Prostate gland (tissue), 2 donors: ENCODE results near the gene WWOX. TPM values are rescaled to one million over a fixed set of nuclear protein-coding genes. Genes with fewer than 3 reads are reported as not detected.
A peak's percentile ranks its signal among the peaks of the same experiment; 100 is the strongest.

Experiments used
- DNase-seq: peaks from one replicate; pipeline ENCODE4 v3.0.0-alpha.2; 2019; ENCODE audit warnings: low spot score
- H3K27ac ChIP-seq, 2 donors: fragments of 200-600 bp; sonication (generic); 2 replicates each; pipeline ENCODE4 v1.5.1; 2017 to 2019
- H3K27me3 ChIP-seq: fragments of 200-600 bp; sonication (generic); replicated peaks from 2 replicates; pipeline ENCODE4 v1.5.1; 2019; ENCODE audit not compliant: insufficient read depth
- H3K36me3 ChIP-seq, 2 donors: fragments of 200-600 bp; sonication (generic); 1 replicate in 1 of 2; 2 replicates in 1 of 2; pipeline versions ENCODE4 v1.5.1 to v1.8.1; 2017 to 2019
- H3K4me1 ChIP-seq: fragments of 200-600 bp; sonication (generic); replicated peaks from 2 replicates; pipeline ENCODE4 v1.5.1; 2019
- H3K4me3 ChIP-seq, 2 donors: fragments of 200-600 bp; sonication (generic); 2 replicates each; pipeline ENCODE4 v1.5.1; 2017 to 2019
- H3K9me3 ChIP-seq: fragments of 200-600 bp; sonication (generic); 2 replicates; pipeline ENCODE4 v1.5.1; 2017
- POLR2A ChIP-seq: fragments of 450-650 bp; IDR thresholded peaks from one replicate; pipeline ENCODE4 v1.6.1; 2016; ENCODE audit warnings: antibody characterized with exemption, mild to moderate bottlenecking
- POLR2AphosphoS5 ChIP-seq: sonication (generic); formaldehyde crosslinking; IDR thresholded peaks from one replicate; pipeline ENCODE4 v1.6.1; 2017; ENCODE audit warnings: antibody characterized with exemption
- WGBS: methylation state at CpG from one replicate; pipeline ENCODE4 v1.1.5; 2018; 5-methylcytosine and 5-hydroxymethylcytosine counted together
- intact Hi-C: fragments of 100-400 bp; cut with DNase I; formaldehyde crosslinking; loops from one replicate; pipeline ENCODE4 v1.14.2; 2022
- total RNA-seq, 2 donors: library from RNA; depleted of rRNA; stranded (reverse); fragments of >200 nt; gene quantifications; one replicate each; pipeline ENCODE4 v1.1.0, GENCODE V29; 2016
- TF ChIP-seq, protein P1 (sequence below), 4 experiments: fragments of 200-600 bp in 2 of 4; fragments of 450-650 bp in 2 of 4; sonication (generic) in 2 of 4; IDR thresholded peaks; 1 replicate in 3 of 4; 2 replicates in 1 of 4; pipeline ENCODE4 v1.5.1; 2016 to 2019; ENCODE audit warnings: antibody characterized with exemption in 4 of 4, mild to moderate bottlenecking in 2 of 4, moderate library complexity in 2 of 4

WWOX gene
- total RNA-seq, 2 donors from 2014 or later: 93.2 to 99.4 TPM

DNA sequence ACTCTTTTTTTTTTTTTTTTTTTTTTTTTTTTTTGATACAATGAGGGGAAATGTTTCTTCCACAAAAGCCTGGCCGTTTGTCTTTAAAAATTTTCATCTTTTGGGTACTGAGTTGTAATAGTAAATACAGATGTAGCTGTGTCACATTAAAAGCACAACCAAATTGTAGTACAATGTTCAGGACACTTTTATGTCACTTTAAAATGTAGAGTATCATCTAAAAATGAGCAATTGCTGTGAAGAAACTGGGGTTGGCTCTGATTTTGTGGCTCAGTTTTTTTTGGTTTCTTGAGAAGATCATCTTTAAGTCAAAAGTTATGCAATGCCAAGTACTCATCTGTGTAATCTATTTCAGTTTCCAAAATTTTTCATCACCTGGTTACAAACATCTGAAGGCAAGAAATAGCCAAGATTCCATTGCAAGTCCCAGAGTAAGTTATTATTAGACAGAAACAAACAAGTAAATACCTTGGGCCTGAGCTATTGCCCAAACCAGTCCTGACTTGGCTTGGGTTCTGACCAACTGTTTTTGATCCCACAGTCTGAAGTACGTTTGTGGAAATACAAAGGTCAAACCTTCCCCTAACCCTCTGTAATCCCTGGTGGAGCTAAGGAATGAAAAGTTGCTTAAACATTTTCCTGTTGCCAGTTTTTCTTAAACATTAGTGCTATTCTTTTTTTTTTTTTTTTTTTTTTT lies 717.2 kb downstream of the WWOX start:
- 19% methylated on average over 2 of the region's 2 CpGs for WGBS
- H3K4me1 ChIP-seq: no peaks in the 10 kb centered on the region
- TF ChIP-seq POLR2A (no peak), POLR2AphosphoS5 (peak; percentile 57)
- TF ChIP-seq, protein P1, sequence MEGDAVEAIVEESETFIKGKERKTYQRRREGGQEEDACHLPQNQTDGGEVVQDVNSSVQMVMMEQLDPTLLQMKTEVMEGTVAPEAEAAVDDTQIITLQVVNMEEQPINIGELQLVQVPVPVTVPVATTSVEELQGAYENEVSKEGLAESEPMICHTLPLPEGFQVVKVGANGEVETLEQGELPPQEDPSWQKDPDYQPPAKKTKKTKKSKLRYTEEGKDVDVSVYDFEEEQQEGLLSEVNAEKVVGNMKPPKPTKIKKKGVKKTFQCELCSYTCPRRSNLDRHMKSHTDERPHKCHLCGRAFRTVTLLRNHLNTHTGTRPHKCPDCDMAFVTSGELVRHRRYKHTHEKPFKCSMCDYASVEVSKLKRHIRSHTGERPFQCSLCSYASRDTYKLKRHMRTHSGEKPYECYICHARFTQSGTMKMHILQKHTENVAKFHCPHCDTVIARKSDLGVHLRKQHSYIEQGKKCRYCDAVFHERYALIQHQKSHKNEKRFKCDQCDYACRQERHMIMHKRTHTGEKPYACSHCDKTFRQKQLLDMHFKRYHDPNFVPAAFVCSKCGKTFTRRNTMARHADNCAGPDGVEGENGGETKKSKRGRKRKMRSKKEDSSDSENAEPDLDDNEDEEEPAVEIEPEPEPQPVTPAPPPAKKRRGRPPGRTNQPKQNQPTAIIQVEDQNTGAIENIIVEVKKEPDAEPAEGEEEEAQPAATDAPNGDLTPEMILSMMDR (IDR thresholded peaks at IDR 0.05): no peak
- no peaks in the 10 kb centered on the region for H3K9me3 ChIP-seq
- H3K36me3 ChIP-seq: no peaks in the 10 kb centered on the region
- H3K27ac ChIP-seq: peak overlapping the region in 1 of 2 donors; percentile 15
- DNase-seq: peak; percentile 22
- H3K4me3 ChIP-seq: no peak overlapping the region
- intact Hi-C loops: no loop called here
- no peaks in the 10 kb centered on the region for H3K27me3 ChIP-seq

DNA sequence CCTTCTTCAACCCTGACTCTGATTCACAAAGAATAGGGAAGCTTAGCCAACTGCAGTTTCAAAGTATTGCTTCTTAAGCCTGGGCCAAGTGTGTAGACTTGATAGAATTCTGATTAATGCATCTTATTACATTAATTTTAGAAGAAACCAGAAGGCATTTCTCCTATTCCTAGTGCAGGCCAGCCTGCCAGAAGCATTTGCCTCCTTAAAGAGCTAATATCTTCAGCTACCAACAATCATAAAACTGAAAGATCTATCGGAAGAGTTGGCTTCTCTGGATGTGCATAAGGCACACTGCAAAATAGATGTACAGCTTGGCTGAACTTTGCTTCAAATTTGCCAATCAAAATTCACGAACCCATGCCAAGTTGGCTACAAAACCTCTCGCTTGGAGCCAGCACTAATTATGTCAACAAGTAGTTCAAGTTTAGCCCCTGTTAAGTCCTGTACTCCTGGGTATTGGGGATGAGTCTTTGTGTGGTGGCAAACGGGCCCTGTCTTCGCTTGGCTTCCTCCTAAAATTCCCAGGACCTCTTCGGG lies 717.8 kb downstream of the WWOX start:
- 30% methylated on average over 6 of the region's 6 CpGs for WGBS

DNA sequence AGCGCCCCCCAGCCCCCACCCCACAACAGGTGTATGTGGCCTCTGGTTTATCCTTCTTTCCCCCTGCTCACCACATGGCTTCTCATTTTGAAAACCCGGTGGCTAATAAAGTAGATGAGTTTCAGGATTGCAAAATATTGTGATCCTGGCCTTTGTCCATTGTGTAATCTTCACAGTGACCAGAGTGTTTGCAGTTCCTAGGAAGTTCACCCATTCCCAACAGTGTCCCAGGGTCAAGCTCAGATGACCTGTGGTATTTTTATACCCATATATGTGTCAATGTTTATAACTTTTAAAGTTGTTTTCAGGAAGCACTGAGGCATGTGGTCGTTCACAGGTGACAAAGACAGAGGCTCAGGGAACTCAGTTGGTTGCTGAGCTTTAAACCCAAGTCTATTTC lies 721.9 kb downstream of the WWOX start:
- 33% methylated on average over 3 of the region's 3 CpGs for WGBS
- TF ChIP-seq POLR2AphosphoS5 (no peak), POLR2A (no peak)
- TF ChIP-seq, protein P1 (IDR thresholded peaks at IDR 0.05): no peak
- Histone ChIP-seq H3K27ac (no peak overlapping the region), H3K4me1 (no peaks in the 10 kb centered on the region), H3K9me3 (no peaks in the 10 kb centered on the region), H3K27me3 (no peaks in the 10 kb centered on the region), H3K36me3 (no peaks in the 10 kb centered on the region), H3K4me3 (no peak overlapping the region)
- intact Hi-C loops: no loop called here
- no peak for DNase-seq

More for the DNA sequence above, 717.8 kb downstream of the WWOX start:
- no peaks in the 10 kb centered on the region for H3K4me1 ChIP-seq
- TF ChIP-seq POLR2AphosphoS5: no peak
- TF ChIP-seq, protein P1 (IDR thresholded peaks at IDR 0.05): no peak
- TF ChIP-seq POLR2A: no peak
- no peak overlapping the region for H3K4me3 ChIP-seq
- H3K9me3 ChIP-seq: no peaks in the 10 kb centered on the region
- no peak for DNase-seq
- H3K36me3 ChIP-seq: no peaks in the 10 kb centered on the region
- no peaks in the 10 kb centered on the region for H3K27me3 ChIP-seq
- H3K27ac ChIP-seq: peak overlapping the region in 1 of 2 donors; percentile 8
- intact Hi-C loops: no loop called here

DNA sequence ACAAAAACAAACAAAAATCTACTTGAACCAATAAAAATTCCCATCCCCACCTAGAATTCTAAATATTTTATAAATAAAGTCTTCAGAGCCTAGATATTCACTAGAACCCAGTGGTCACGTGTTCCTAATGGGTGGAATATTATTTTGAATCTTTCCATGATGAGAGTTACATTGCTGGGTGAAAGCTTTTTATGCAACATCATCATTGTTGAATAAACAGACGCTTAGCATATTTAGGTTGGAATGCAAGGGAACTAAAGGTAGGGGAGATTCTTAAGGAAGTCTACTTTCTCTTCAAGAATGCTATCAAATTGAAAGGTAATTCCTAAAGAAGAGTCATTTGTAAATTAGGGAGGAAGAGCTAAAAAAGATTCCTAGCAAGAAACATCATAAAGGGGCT lies 723.1 kb downstream of the WWOX start:
- Histone ChIP-seq H3K4me3 (no peak overlapping the region), H3K4me1 (no peaks in the 10 kb centered on the region), H3K9me3 (no peaks in the 10 kb centered on the region), H3K36me3 (no peaks in the 10 kb centered on the region), H3K27me3 (no peaks in the 10 kb centered on the region), H3K27ac (no peak overlapping the region)
- 99% methylated on average over 2 of the region's 2 CpGs for WGBS
- DNase-seq: no peak
- TF ChIP-seq POLR2AphosphoS5 (no peak), POLR2A (no peak)
- TF ChIP-seq, protein P1 (IDR thresholded peaks at IDR 0.05): no peak
- intact Hi-C loops: no loop called here

DNA sequence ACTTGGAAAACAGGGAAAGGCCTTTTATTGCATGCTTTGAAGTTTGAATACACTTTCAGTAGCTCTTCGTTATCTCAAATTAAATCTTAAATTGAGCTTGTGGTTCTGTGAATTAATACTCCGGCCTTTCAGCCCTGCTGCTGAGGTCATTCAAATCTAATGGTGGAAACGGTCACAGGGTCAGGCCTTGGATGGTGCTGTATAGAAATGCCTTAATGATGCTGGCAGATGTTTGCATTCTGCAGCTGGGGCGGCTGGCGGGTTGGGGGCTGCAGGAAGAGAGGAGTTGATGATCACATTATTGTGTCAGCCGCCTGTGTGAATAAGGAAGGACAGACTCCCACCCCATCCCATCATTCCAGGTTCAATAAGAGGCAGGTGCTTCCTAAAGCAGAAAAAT lies 723.6 kb downstream of the WWOX start:
- H3K4me1 ChIP-seq: no peaks in the 10 kb centered on the region
- no peak for DNase-seq
- intact Hi-C loops: no loop called here
- H3K36me3 ChIP-seq: no peaks in the 10 kb centered on the region
- H3K27ac ChIP-seq: no peak overlapping the region
- H3K4me3 ChIP-seq: no peak overlapping the region
- WGBS: 76% methylated on average over 6 of the region's 6 CpGs
- no peaks in the 10 kb centered on the region for H3K27me3 ChIP-seq
- TF ChIP-seq POLR2AphosphoS5 (no peak), POLR2A (no peak)
- no peaks in the 10 kb centered on the region for H3K9me3 ChIP-seq
